Activated CD4-positive, alpha-beta T cell treated with anti-CD3 and anti-CD28 coated beads for 4 hours (primary cell): Measurements from ENCODE around the gene CMBL.
A peak's percentile ranks its signal among the peaks of the same experiment; 100 is the strongest.
"Not testable (repeated sequence)": the region's sequence is repeated elsewhere in the genome, so short reads cannot be mapped to it uniquely, and the experiment has no call there.

ENCODE experiments used
- DNase-seq, 2 donors: peaks; one replicate each; pipeline ENCODE4 v3.0.0-alpha.2; 2020

CMBL gene

DNA sequence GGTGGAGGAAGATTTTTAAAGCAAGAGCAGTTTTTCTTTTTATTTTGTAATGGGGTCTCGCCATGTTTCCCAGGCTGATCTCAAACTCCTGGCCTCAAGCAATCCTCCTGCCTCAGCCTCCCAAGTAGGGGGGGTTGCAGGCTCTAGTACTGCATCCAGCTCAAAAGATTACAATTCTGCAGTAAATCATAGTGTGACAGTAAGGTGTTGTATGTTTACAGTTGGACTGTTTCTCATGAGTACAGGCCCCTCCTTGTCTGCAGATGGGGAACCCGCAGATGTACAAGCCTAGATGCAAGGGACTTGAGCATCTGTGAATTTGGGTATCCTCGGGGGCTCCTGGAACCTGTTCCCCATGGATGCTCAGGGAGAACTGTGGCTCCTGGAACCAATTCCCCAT, 54.3 kb downstream of the CMBL start:
- no peak for DNase-seq

DNA sequence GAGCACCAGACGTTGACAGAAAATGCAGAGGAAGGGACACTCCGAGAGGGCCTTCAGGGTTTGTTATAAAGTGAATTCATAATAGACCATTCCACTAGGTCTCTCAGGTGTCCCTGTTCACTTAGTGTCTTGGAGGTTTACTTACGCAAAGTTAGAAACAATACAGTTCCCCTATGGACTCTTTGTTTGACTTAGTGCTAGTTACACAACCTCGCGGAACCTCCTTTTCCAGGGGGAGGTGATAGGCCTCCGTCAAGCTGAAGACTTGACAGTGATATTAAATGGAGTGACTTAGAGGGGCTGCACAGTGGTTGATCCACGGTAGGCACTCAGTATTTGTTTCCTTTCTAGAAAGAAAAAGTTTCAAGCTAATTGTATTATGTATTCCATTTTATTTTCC, 56.3 kb downstream of the CMBL start:
- DNase-seq: no peak

DNA sequence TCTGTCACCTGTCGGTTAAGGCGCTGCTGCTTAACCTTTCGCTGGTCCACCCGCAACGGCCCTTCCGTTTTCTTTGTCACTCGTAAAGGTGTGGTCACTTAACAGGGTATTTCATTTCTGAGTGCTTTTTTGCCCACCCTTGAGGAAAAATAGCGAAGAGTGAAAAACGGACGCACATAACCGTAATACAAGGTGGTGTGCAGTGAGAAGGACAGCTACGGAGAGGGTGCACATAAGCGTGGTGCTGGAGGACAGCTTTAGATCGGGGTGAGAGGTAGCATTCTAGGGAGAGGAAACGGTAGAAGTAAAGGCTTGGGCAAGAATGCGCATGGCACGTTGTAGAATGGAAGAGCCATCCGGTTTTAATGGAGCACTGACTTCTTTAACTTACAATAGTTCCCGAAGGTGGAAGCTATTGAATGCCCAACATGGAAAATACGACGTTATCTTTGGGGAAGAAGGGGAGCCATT, 56.9 kb downstream of the CMBL start:
- DNase-seq: peak in 1 of 2 donors; percentile 9

DNA sequence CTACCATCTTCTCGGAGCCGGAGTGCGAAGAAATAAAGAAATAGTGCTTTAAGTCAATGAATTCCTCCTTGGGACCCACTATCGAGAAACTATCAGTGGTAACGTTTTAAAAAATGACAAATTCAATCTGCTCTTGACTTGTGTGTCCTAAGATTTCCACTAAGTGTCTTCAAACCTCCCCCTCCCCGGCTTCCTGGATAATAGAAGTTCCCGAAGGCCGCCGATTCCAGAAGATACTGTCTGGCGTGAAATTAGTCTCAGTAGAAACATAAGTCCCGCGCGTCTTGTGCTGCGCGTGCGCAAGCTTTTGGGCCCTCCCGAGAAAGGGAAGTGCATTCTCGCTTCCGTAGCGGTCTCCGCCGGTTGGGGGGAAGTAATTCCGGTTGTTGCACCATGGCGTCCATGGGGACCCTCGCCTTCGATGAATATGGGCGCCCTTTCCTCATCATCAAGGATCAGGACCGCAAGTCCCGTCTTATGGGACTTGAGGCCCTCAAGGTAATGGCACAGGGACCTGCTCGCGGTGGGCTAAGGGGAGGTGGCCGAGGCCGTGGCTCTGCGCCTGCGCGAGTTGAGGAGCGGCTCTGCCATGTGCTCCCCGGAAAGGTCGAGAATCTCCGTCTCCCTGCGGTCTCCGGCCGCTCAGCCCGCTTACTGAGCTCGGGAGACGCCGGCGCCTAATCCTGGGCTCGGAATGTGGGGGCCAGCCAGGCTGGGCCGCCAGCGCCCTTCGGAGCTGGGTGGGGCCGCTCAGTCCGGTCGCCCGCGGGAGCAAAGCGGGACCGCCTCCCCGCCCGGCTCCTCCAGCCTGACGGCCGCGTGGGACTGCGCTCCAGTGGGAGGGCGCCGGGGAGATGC, 57.5 kb downstream of the CMBL start, which contains the start of gene CCT5:
Gene CCT5 (plus strand): TSS at position 333 of the 858 bp plus-strand sequence. CDS start 61 bp downstream, at position 394.
- DNase-seq: peak; percentile 87 to 91

DNA sequence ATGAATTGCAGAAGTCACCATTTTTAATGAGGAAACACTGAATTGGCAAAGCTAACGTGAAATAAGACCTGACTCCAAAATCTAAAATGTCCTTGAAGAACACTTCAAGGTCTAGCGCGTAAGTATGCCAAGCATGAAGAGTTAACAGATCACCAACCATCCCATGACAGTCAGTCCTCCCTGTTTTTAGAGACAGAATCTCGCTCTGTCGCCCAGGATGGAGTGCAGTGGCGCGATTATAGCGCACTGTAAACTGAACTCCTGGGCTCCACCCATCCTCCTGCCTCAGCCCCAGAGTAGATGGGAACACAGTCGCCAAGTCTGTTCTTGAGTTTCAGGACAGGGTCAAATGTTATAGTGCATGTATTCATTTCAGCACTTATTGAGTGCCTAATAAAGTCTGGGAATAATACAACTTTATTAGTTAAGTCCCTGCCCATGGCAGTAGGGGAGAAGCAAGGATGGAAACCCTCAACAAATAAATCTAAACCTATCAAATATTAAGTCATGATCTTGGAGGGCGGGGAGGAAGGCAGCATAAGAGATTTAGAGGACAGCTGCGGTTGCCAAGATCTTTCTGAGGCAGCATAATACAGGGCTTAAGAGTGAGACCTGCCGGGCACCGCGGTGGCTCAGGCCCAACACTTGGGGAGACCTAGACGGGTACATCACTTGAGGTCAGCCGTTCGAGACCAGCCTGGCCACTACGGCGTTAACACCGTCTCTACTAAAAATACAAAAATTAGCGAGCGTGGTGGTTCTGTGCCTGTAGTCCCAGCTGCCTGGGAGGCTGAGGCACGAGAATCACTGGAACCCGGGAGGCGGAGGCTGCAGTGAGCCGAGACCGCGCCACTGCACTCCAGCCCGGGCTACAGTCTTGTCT, 59.1 kb downstream of the CMBL start:
- no peak for DNase-seq

DNA sequence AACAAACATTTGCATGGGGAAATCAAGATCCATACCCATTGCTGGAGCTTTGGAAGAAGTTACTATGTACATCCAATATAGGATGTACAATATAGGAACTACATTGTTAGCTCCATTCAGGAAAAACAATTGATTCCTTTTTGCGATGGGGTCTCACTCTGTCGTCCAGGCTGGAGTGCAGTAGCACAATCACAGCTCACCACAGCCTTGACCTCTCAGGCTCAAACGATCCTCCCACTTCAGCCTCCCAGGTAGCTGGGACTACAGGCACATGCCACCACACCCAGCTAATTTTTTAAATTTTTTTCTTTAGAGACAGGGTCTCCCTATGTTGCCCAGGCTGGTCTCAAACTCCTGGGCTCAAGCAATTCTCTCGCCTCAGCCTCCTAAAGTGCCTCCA, 60.5 kb downstream of the CMBL start:
- DNase-seq: not testable (repeated sequence)

DNA sequence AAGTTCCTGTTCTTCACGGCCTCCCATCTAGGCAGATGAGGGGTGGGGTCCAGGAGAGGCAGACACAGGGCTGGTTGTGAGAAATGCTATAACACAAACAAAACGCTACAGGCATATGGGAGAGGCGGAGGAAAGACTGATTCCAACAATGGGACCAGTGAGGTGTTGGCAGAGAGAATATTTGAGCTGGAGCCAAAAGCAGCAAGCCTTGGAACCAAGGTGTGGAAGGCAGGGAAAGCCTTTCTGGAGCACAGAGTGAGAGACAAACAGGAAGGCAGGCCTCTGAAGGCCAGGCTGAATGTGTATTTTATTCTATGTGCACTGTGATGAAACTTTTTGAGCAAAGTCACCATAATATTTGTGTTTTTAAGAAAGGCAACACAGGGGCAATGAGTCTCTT, 60.9 kb downstream of the CMBL start:
- DNase-seq: no peak

GRCh38 chr5:10244342-10244944, 63.3 kb downstream of the CMBL start:
- no peak for DNase-seq

GRCh38 chr5:10243660-10244240, 64.0 kb downstream of the CMBL start:
- DNase-seq: no peak

- DNase-seq: no peak
These were observed 72.4 kb downstream of the CMBL start for GRCh38 chr5:10235350-10235749.

- no peak for DNase-seq
These were observed 74.2 kb downstream of the CMBL start for GRCh38 chr5:10233505-10233904.

DNA sequence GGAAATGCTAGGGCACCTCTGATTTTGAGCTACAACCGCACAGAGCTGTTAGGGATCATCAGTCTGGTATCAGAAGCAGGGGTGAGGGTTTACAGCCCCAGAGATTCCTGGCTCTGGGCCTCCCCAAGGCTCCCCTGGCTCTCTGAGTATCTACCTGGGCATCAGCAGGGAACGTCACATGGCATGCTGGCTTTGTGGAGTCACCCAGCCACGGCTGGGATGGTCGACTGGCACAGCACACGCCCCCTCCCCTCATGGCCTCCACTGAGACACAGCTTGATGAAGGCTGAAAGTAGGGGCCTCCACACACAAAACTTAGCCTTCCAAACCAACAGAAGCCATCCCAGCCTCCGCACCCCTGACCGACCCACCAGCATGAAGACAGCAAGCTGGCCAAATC, 74.7 kb downstream of the CMBL start:
- no peak for DNase-seq

- no peak for DNase-seq
These were observed 75.3 kb downstream of the CMBL start for GRCh38 chr5:10232386-10232785.

- no peak for DNase-seq
These were observed 78.2 kb downstream of the CMBL start for GRCh38 chr5:10229306-10230048.

GRCh38 chr5:10228288-10228687, 79.4 kb downstream of the CMBL start:
- no peak for DNase-seq
